IPS-11a (cell line): ENCODE data around the gene MME.

ENCODE experiments used
- H3K4me3 ChIP-seq: one replicate; pipeline ENCODE4 v1.5.1; 2013; ENCODE audit warnings: low read depth, low read length, control low read depth

Gene MME

GRCh38 chr3:155229086-155229485 lies 149.0 kb downstream of the MME start:
- no peak overlapping the region for H3K4me3 ChIP-seq

GRCh38 chr3:155230382-155230781 lies 150.3 kb downstream of the MME start:
- no peak overlapping the region for H3K4me3 ChIP-seq

- H3K4me3 ChIP-seq, result no peak overlapping the region
These were observed 151.7 kb downstream of the MME start for GRCh38 chr3:155231792-155232191.

- H3K4me3 ChIP-seq, result no peak overlapping the region
These were observed 152.5 kb downstream of the MME start for GRCh38 chr3:155232605-155233004.

DNA sequence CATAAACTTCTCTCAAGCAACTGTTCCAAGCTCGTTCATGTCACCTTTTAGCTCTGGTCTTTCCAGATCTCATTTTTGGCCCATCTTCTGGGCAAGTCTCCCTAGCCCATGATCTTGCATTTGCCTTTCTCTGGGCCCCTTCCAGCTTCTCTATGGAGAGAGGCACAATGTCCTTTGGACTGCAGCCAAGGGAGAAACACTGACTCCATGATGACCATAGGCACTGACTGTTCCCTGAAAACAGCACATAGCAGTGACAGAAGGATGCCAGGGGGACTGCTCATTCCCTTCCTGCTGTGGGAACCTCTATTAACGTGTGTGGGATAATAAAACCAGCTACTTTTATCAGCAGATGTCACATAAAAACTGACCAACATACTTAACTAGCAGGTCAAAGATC lies 153.1 kb downstream of the MME start:
- no peak overlapping the region for H3K4me3 ChIP-seq
